Measurements from ENCODE around the gene VDR.

Gene VDR

GRCh38 chr12:47864646-47865235, 40.1 kb downstream of the VDR start:
- no peak for DNase-seq

- DNase-seq: no peak
Observed at GRCh38 chr12:47863985-47864384, 40.8 kb downstream of the VDR start.

GRCh38 chr12:47863467-47863866, 41.3 kb downstream of the VDR start:
- no peak for DNase-seq

GRCh38 chr12:47862881-47863280, 41.9 kb downstream of the VDR start:
- DNase-seq: no peak

GRCh38 chr12:47862167-47862750, 42.5 kb downstream of the VDR start:
- DNase-seq: no peak

GRCh38 chr12:47860873-47861272, 43.9 kb downstream of the VDR start:
- no peak for DNase-seq

- no peak for DNase-seq
Observed at GRCh38 chr12:47860279-47860841, 44.4 kb downstream of the VDR start.

GRCh38 chr12:47858511-47859266, 46.1 kb downstream of the VDR start:
- no peak for DNase-seq

GRCh38 chr12:47856721-47857575, 47.8 kb downstream of the VDR start:
- DNase-seq: no peak

GRCh38 chr12:47856094-47856493, 48.7 kb downstream of the VDR start:
- no peak for DNase-seq

- no peak for DNase-seq
Observed at GRCh38 chr12:47855502-47855901, 49.3 kb downstream of the VDR start.

- no peak for DNase-seq
Observed at GRCh38 chr12:47854531-47854930, 50.3 kb downstream of the VDR start.

GRCh38 chr12:47852096-47852571, 52.7 kb downstream of the VDR start:
- DNase-seq: no peak

- no peak for DNase-seq
Observed at GRCh38 chr12:47851303-47851952, 53.4 kb downstream of the VDR start.

- DNase-seq: no peak
Observed at GRCh38 chr12:47850153-47851084, 54.4 kb downstream of the VDR start.

- no peak for DNase-seq
Observed at GRCh38 chr12:47849261-47849660, 55.5 kb downstream of the VDR start.

- no peak for DNase-seq
Observed at GRCh38 chr12:47848853-47849252, 55.9 kb downstream of the VDR start.

GRCh38 chr12:47846294-47846996, 58.3 kb downstream of the VDR start:
- no peak for DNase-seq

GRCh38 chr12:47845081-47845480, 59.7 kb downstream of the VDR start:
- DNase-seq: no peak

- DNase-seq: no peak
Observed at GRCh38 chr12:47844264-47845019, 60.4 kb downstream of the VDR start.

All from fibroblast of upper back skin (primary cell).